Islet of Langerhans (tissue), 1 donor: ENCODE measurements around the gene PIEZO2.
"Not testable (repeated sequence)": the region's sequence is repeated elsewhere in the genome, so short reads cannot be mapped to it uniquely, and the experiment has no call there.

Experiments used
- FAIRE-seq: peaks from one replicate; lab custom pipeline; 2011; peaks lifted over from hg19 to GRCh38; lab: Jason Lieb, UNC

The PIEZO2 gene

GRCh38 chr18:10670856-10671255, 478.5 kb downstream of the PIEZO2 start:
- FAIRE-seq: no peak

- FAIRE-seq: no peak
These were observed 479.8 kb downstream of the PIEZO2 start for GRCh38 chr18:10669441-10670100.

DNA sequence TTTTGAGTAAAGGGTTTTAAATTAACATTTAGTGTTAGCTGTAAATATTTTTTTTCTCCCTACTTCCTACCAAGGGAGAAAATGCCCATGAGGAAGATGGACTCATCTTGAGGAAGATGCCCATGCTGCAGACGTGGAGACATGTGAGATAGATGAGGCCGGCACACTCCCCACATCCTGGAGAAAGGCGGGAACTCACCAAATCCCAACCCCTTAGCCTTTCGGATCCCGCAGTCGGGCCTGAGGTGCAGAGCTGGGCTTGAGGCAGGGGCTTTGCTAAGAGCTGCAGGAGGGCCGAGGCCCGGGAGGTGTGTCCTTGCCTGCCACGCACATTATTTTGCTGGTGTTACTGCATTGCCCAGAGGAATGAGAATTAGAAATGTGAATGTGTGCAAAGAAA, 485.6 kb downstream of the PIEZO2 start:
- FAIRE-seq: no peak

GRCh38 chr18:10661317-10661716, 488.1 kb downstream of the PIEZO2 start:
- FAIRE-seq: no peak

- FAIRE-seq: no peak
These were observed 489.0 kb downstream of the PIEZO2 start for GRCh38 chr18:10660179-10660884.

- no peak for FAIRE-seq
These were observed 489.8 kb downstream of the PIEZO2 start for GRCh38 chr18:10659594-10659993.

- FAIRE-seq: no peak
These were observed 490.4 kb downstream of the PIEZO2 start for GRCh38 chr18:10659000-10659399.

GRCh38 chr18:10644003-10644402, 505.4 kb downstream of the PIEZO2 start:
- FAIRE-seq: not testable (repeated sequence)

GRCh38 chr18:10642915-10643524, 506.3 kb downstream of the PIEZO2 start:
- not testable (repeated sequence) for FAIRE-seq

GRCh38 chr18:10638539-10638885, 510.9 kb downstream of the PIEZO2 start:
- not testable (repeated sequence) for FAIRE-seq

GRCh38 chr18:10637858-10638538, 511.4 kb downstream of the PIEZO2 start:
- FAIRE-seq: not testable (repeated sequence)

DNA sequence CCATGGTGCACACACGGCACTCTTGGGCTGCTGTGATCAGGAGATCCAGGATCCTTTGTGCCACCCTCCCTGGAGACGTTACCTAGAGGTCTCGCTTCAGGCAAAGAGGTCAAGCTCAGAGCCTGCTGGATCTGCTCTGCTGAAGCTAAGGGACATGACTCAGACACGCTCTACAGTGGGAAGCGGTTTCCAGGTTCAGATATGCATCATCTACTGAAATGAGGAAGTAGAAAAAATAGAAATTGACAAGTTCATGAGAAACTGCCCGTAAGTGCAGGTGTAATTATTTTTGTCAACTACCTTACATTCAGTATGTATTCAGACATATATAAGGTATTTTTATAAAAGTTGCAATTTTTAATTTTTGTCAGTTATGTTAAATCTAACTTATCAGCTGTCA, 520.3 kb downstream of the PIEZO2 start:
- not testable (repeated sequence) for FAIRE-seq

GRCh38 chr18:10626606-10627213, 522.7 kb downstream of the PIEZO2 start:
- FAIRE-seq: not testable (repeated sequence)

DNA sequence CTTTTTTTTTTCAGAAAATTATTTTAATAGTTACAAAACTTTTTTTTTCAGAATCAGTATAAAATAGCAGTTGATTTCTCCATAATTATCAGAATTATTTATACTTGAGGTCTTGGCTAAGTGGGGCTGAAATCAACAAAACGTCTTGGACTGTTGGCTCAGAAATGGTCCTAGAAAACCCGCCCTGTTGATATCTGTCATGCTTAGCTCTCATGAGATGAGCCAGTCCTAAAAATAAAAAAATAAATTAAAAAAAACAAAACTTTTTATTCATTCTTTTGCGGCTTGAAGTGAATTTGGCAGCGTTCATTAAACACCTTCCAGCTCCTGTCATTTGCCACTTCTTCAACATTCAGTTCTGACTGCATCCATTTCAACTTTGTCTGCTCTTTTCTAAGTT, 525.8 kb downstream of the PIEZO2 start:
- not testable (repeated sequence) for FAIRE-seq

- not testable (repeated sequence) for FAIRE-seq
These were observed 526.4 kb downstream of the PIEZO2 start for GRCh38 chr18:10622982-10623381.

- not testable (repeated sequence) for FAIRE-seq
These were observed 528.6 kb downstream of the PIEZO2 start for GRCh38 chr18:10620670-10621329.
